Breast epithelium (tissue), 3 donors: ENCODE measurements around the gene PIH1D1.

Source experiments
- POLR2A ChIP-seq: fragments of 450-650 bp; IDR thresholded peaks from one replicate; pipeline ENCODE4 v1.6.1; 2016; ENCODE audit warnings: antibody characterized with exemption, mild to moderate bottlenecking, moderate library complexity
- POLR2AphosphoS5 ChIP-seq, 3 donors: sonication (generic); formaldehyde crosslinking; IDR thresholded peaks; one replicate each; pipeline ENCODE4 v1.6.1; 2017; ENCODE audit warnings: antibody characterized with exemption in 3 of 3
- TF ChIP-seq, protein P1 (sequence below), 3 donors: fragments of 450-650 bp; IDR thresholded peaks; one replicate each; pipeline ENCODE4 v1.5.1; 2016 to 2017; ENCODE audit warnings: antibody characterized with exemption in 3 of 3, mild to moderate bottlenecking in 3 of 3, moderate library complexity in 3 of 3

DNA sequence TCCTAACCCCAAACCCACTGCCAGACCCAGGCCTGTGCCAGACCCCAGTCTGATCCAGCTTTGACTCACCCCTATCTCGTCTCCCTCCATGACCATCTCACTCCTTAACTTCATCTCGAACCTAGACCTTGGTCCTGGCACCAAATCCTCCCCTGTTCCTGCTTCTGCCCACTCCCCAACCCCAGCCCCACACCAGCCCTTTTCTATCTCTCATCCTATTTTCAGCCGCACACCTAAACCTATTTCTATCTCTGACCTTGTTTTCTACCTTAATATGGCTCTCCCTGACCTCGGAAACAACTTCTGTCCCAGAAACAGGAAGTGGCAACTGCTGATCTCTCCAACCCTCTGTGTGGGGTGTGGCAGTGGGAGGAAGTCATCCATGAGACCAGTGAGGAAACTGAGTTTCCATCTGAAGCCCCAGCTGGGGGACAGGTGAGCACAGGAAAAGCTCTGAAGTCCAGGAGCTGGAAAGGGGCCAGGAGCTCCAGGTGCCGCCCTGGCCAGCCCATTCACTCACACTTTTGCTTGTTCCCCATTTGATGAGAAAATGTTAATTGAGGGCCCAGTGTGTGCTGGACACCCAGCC lies 42.1 kb downstream of the PIH1D1 start:
- TF ChIP-seq, protein P1, sequence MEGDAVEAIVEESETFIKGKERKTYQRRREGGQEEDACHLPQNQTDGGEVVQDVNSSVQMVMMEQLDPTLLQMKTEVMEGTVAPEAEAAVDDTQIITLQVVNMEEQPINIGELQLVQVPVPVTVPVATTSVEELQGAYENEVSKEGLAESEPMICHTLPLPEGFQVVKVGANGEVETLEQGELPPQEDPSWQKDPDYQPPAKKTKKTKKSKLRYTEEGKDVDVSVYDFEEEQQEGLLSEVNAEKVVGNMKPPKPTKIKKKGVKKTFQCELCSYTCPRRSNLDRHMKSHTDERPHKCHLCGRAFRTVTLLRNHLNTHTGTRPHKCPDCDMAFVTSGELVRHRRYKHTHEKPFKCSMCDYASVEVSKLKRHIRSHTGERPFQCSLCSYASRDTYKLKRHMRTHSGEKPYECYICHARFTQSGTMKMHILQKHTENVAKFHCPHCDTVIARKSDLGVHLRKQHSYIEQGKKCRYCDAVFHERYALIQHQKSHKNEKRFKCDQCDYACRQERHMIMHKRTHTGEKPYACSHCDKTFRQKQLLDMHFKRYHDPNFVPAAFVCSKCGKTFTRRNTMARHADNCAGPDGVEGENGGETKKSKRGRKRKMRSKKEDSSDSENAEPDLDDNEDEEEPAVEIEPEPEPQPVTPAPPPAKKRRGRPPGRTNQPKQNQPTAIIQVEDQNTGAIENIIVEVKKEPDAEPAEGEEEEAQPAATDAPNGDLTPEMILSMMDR (IDR thresholded peaks at IDR 0.05): no peak
- TF ChIP-seq POLR2A (no peak), POLR2AphosphoS5 (IDR thresholded peaks at IDR 0.05) (no peak)
